DOHH2 (cell line): Measurements from ENCODE around the gene TRPM1.

ENCODE experiments used
- CTCF ChIP-seq: fragments of 200-600 bp; sonication (generic); IDR thresholded peaks from one replicate; pipeline ENCODE4 v1.5.1; 2014; ENCODE audit warnings: antibody characterized with exemption, mild to moderate bottlenecking, low read depth, low read length; ENCODE audit not compliant: poor library complexity, severe bottlenecking
- EZH2phosphoT487 ChIP-seq: fragments of 200-600 bp; sonication (generic); IDR thresholded peaks from 2 replicates; pipeline ENCODE4 v1.6.1; 2017; ENCODE audit warnings: borderline replicate concordance, mild to moderate bottlenecking, antibody characterized with exemption, low read length, moderate library complexity, mixed read lengths

- TF ChIP-seq CTCF (no peak), EZH2phosphoT487 (no peak)
Measured at GRCh38 chr15:31016446-31016915, 85.0 kb downstream of the TRPM1 start.
